ENCODE results near the gene P2RY2. TPM values are rescaled to one million over a fixed set of nuclear protein-coding genes. Genes with fewer than 3 reads are reported as not detected.

Gene P2RY2
- total RNA-seq, 1 donor from 2014 or later = 18.3 TPM

GRCh38 chr11:73258104-73259035 lies 40.3 kb downstream of the P2RY2 start:
- Histone ChIP-seq H3K9me3 (no peaks in the 10 kb centered on the region), H3K36me3 (no peaks in the 10 kb centered on the region), H3K27ac (peak overlapping the region; percentile 94), H3K4me3 (no peak overlapping the region), H3K27me3 (no peaks in the 10 kb centered on the region), H3K4me1 (peaks cover 12 to 15% of the 10 kb centered on the region in 2 donors)
- DNase-seq (ENCODE audit: low spot score in 2 of 2) = peak in 1 of 2 donors; percentile 61
- intact Hi-C loops (cut with DNase I) = loop anchor here (5.0 kb wide), 1 partner anchor 64 kb away; no protein-coding TSS in a partner anchor
- TF ChIP-seq, protein P1, sequence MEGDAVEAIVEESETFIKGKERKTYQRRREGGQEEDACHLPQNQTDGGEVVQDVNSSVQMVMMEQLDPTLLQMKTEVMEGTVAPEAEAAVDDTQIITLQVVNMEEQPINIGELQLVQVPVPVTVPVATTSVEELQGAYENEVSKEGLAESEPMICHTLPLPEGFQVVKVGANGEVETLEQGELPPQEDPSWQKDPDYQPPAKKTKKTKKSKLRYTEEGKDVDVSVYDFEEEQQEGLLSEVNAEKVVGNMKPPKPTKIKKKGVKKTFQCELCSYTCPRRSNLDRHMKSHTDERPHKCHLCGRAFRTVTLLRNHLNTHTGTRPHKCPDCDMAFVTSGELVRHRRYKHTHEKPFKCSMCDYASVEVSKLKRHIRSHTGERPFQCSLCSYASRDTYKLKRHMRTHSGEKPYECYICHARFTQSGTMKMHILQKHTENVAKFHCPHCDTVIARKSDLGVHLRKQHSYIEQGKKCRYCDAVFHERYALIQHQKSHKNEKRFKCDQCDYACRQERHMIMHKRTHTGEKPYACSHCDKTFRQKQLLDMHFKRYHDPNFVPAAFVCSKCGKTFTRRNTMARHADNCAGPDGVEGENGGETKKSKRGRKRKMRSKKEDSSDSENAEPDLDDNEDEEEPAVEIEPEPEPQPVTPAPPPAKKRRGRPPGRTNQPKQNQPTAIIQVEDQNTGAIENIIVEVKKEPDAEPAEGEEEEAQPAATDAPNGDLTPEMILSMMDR (IDR thresholded peaks at IDR 0.05) = no peak

DNA sequence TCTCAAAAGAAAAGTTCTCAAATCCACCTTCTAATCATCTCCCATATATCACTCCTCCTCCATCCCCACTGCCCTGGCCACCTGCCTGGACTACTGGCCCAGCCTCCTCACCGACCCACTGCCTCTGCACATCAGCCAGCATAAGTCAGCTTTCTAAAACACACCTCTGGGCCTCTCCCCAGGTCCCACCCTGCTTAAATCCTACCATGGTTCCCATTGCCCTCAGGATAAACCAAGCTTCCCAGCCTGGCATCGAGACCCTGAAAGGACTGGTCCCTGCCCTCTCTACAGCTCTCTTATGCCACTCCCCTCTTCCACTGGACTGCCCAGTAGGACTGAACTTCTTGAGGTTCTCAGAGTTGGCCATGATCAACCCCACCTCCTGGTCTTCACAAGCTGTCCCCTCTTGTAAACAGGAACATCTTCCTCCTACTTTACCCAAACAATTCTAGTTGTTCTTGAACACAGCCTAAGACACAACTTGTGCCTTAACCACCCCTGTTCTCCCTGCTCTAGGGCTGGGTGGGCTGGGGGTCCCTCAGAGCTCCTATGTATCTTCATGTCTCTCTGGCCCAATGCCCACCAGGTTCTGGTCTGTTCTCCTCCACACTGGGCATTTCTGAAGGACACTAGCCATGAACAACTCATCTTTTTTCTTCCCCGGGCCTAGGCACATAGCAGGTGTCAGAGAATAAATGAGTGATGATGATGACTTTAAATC lies 41.5 kb downstream of the P2RY2 start:
- peak in 1 of 2 donors; percentile 60 for DNase-seq (ENCODE audit: low spot score in 2 of 2)

GRCh38 chr11:73260127-73260457 lies 42.0 kb downstream of the P2RY2 start:
- intact Hi-C loops (cut with DNase I) = no loop called here
- Histone ChIP-seq H3K4me3 (no peak overlapping the region), H3K27me3 (no peaks in the 10 kb centered on the region), H3K36me3 (no peaks in the 10 kb centered on the region), H3K4me1 (peaks cover 18 to 19% of the 10 kb centered on the region in 2 donors), H3K9me3 (no peaks in the 10 kb centered on the region), H3K27ac (peak overlapping the region in 1 of 2 donors; percentile 32)
- peak in 1 of 2 donors; percentile 21 for DNase-seq (ENCODE audit: low spot score in 2 of 2)
- TF ChIP-seq, protein P1 (IDR thresholded peaks at IDR 0.05) = no peak

More for the DNA sequence above, 41.5 kb downstream of the P2RY2 start:
- Histone ChIP-seq H3K27me3 (no peaks in the 10 kb centered on the region), H3K36me3 (no peaks in the 10 kb centered on the region), H3K27ac (peak overlapping the region; percentile 32 to 94), H3K9me3 (no peaks in the 10 kb centered on the region), H3K4me3 (no peak overlapping the region), H3K4me1 (peaks cover 15 to 19% of the 10 kb centered on the region in 2 donors)
- intact Hi-C loops (cut with DNase I) = loop anchor here (5.0 kb wide), 1 partner anchor 63 kb away; no protein-coding TSS in a partner anchor
- TF ChIP-seq, protein P1 (IDR thresholded peaks at IDR 0.05) = no peak

DNA sequence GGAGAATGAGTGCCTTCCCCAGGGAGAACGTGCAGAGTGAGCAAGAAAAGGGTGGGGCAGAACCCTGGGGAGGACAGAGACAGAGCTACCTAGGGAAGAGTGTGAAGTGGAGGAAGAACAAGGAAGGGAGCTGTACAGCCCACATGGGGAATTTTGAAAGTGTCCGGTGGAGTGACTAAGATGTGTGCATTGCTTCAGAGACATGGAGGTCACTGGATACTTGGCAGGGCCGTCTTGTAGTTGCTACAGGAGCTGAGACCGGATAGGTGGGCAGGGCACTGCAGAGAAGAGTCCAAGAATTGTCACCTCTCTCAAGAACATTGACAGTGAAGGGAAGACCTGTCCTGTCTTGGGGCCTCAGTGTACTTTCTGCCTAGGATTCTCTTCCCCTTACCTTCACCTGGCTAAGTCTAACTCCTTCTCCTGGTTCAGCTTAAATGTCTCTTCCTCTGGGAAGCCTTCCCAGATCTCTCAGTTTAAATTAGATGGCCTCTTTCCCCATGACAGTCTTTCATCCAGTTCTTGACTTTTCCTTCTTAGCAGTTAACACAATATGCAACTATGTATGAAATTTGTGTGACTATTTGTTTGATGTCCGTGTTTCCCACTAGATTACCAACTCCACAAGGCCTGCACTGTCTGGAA lies 44.9 kb downstream of the P2RY2 start:
- intact Hi-C loops (cut with DNase I) = no loop called here
- TF ChIP-seq, protein P1 (IDR thresholded peaks at IDR 0.05) = no peak
- Histone ChIP-seq H3K27me3 (no peaks in the 10 kb centered on the region), H3K36me3 (no peaks in the 10 kb centered on the region), H3K27ac (no peak overlapping the region), H3K9me3 (no peaks in the 10 kb centered on the region), H3K4me1 (peaks cover 25 to 28% of the 10 kb centered on the region in 2 donors), H3K4me3 (no peak overlapping the region)
- DNase-seq (ENCODE audit: low spot score in 2 of 2) = peak in 1 of 2 donors; percentile 57

DNA sequence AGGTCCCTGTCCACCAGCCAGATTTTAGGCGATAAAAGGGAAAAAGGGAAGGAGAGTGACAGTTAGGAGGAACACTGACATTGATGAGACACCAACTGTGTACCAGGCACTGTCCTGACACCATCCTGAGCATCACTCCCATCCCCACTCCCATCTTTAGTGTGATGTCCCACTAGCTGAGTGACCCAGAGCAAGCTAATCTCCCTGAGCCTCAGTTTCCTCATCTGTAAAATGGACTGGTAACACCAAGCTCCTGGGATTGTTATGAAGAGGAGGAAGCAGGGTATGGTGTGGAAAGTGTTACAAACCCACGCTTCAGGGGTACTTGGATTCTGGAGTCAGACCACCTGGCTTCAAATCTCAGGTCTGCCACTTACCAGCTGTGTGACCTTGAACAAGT lies 45.6 kb downstream of the P2RY2 start:
- TF ChIP-seq, protein P1 (IDR thresholded peaks at IDR 0.05) = no peak
- intact Hi-C loops (cut with DNase I) = no loop called here
- no peak overlapping the region for H3K27ac ChIP-seq
- no peaks in the 10 kb centered on the region for H3K36me3 ChIP-seq
- no peaks in the 10 kb centered on the region for H3K27me3 ChIP-seq
- DNase-seq (ENCODE audit: low spot score in 2 of 2) = peak in 1 of 2 donors; percentile 33
- no peak overlapping the region for H3K4me3 ChIP-seq
- peaks cover 19 to 22% of the 10 kb centered on the region in 2 donors for H3K4me1 ChIP-seq
- H3K9me3 ChIP-seq = no peaks in the 10 kb centered on the region

All from ascending aorta (tissue), 2 donors.